GM12892 (cell line): ENCODE data around the gene TUNAR.

ENCODE experiments used
- POLR2A ChIP-seq: IDR thresholded peaks from 2 replicates; pipeline ENCODE4 v1.6.1; 2011; ENCODE audit warnings: low read depth, low read length, control low read depth
- POLR2AphosphoS5 ChIP-seq: IDR thresholded peaks from 2 replicates; pipeline ENCODE4 v1.6.1; 2011; ENCODE audit warnings: low read depth, low read length, control low read depth
- TAF1 ChIP-seq: IDR thresholded peaks from 2 replicates; pipeline ENCODE4 v1.6.1; 2011; ENCODE audit warnings: low read depth, mild to moderate bottlenecking, control low read depth, low read length, borderline replicate concordance

- TF ChIP-seq POLR2AphosphoS5 (no peak), POLR2A (no peak), TAF1 (no peak)
Observed at GRCh38 chr14:95869776-95870175, 6.9 kb upstream of the TUNAR start.
